Bronchial epithelial cell (primary cell): ENCODE results near the gene GPR156. TPM values are rescaled to one million over a fixed set of nuclear protein-coding genes. Genes with fewer than 3 reads are reported as not detected.

ENCODE experiments used
- DNase-seq: peaks from one replicate; pipeline ENCODE4 v3.0.0-alpha.2; 2010; ENCODE audit warnings: low read depth
- FAIRE-seq: peaks from 2 replicates; lab custom pipeline; 2011; peaks lifted over from hg19 to GRCh38; lab: Jason Lieb, UNC
- H3K27me3 ChIP-seq: 2 replicates; pipeline ENCODE4 v1.5.1; 2011; ENCODE audit warnings: low read length; ENCODE audit not compliant: control insufficient read depth, insufficient read depth
- H3K36me3 ChIP-seq: 2 replicates; pipeline ENCODE4 v1.5.1; 2011; ENCODE audit warnings: low read length; ENCODE audit not compliant: control insufficient read depth, insufficient read depth
- H3K4me3 ChIP-seq: 2 replicates; pipeline ENCODE4 v1.5.1; 2011; ENCODE audit warnings: mild to moderate bottlenecking, low read depth, low read length, control low read depth
- total RNA-seq: library from RNA; depleted of rRNA; stranded (reverse); fragments of >200 nt; gene quantifications from 2 replicates; pipeline ENCODE4 v1.2.1, GENCODE V29; 2014
- TF ChIP-seq, protein P1 (sequence below): IDR thresholded peaks from 2 replicates; pipeline ENCODE4 v1.5.1; 2011; ENCODE audit warnings: mild to moderate bottlenecking, moderate library complexity, low read length, control low read depth, inconsistent platforms; ENCODE audit not compliant: insufficient read depth, severe bottlenecking

The GPR156 gene
- total RNA-seq, 1 donor from 2014 or later, result under 0.01 TPM

- no peak for FAIRE-seq
- no peak overlapping the region for H3K4me3 ChIP-seq
- no peaks in the 10 kb centered on the region for H3K36me3 ChIP-seq
- TF ChIP-seq, protein P1, sequence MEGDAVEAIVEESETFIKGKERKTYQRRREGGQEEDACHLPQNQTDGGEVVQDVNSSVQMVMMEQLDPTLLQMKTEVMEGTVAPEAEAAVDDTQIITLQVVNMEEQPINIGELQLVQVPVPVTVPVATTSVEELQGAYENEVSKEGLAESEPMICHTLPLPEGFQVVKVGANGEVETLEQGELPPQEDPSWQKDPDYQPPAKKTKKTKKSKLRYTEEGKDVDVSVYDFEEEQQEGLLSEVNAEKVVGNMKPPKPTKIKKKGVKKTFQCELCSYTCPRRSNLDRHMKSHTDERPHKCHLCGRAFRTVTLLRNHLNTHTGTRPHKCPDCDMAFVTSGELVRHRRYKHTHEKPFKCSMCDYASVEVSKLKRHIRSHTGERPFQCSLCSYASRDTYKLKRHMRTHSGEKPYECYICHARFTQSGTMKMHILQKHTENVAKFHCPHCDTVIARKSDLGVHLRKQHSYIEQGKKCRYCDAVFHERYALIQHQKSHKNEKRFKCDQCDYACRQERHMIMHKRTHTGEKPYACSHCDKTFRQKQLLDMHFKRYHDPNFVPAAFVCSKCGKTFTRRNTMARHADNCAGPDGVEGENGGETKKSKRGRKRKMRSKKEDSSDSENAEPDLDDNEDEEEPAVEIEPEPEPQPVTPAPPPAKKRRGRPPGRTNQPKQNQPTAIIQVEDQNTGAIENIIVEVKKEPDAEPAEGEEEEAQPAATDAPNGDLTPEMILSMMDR, result no peak
- H3K27me3 ChIP-seq, result peaks cover 2% of the 10 kb centered on the region
- no peak for DNase-seq
Measured at GRCh38 chr3:120281261-120281660, 3.8 kb downstream of the GPR156 start.

- no peak for FAIRE-seq
- TF ChIP-seq, protein P1, result no peak
- Histone ChIP-seq H3K36me3 (no peaks in the 10 kb centered on the region), H3K27me3 (peaks cover 2% of the 10 kb centered on the region), H3K4me3 (no peak overlapping the region)
- DNase-seq, result no peak
Measured at GRCh38 chr3:120280566-120280965, 4.5 kb downstream of the GPR156 start.

DNA sequence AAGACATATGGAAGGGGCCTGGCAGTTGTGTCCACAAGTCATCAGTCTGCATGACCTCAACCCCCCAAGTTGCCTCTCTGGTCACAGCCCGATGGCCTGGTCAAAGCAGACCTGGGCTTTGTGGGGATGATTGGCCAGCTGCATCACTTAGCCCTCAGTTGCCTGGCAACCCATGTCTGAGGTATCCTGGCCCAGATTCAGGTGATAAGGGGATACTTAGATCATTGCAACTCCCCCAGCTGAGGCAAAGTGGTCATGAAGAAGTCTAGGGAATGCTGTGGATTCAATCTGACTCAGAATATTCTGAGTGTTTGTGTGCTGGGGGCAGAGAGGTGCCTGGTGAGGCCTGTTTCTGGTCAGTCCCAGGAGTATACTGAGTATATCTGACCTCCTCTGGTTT is 5.0 kb downstream of the GPR156 start:
- H3K36me3 ChIP-seq, result no peaks in the 10 kb centered on the region
- peak; percentile 55 for FAIRE-seq
- no peak overlapping the region for H3K4me3 ChIP-seq
- no peak for DNase-seq
- TF ChIP-seq, protein P1, result no peak
- H3K27me3 ChIP-seq, result peaks cover 2% of the 10 kb centered on the region

DNA sequence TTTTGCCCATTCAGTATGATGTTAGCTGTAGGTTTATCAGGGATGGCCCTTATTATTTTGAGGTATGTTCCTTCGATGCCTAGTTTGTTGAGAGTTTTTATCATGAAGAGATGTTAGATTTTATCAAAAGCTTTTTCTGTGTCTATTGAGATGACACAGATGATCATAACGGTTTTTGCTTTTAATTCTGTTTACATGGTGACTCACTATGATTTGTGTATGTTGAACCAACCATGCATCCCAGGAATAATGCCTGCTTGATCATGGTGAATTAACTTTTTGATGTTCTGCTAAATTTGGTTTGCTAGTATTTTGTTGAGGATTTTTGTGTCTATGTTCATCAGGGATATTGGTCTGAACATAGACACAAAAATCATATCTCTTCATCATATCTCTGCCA is 8.3 kb downstream of the GPR156 start:
- no peak for DNase-seq
- TF ChIP-seq, protein P1, result no peak
- FAIRE-seq, result no peak
- Histone ChIP-seq H3K27me3 (no peaks in the 10 kb centered on the region), H3K4me3 (no peak overlapping the region), H3K36me3 (no peaks in the 10 kb centered on the region)

DNA sequence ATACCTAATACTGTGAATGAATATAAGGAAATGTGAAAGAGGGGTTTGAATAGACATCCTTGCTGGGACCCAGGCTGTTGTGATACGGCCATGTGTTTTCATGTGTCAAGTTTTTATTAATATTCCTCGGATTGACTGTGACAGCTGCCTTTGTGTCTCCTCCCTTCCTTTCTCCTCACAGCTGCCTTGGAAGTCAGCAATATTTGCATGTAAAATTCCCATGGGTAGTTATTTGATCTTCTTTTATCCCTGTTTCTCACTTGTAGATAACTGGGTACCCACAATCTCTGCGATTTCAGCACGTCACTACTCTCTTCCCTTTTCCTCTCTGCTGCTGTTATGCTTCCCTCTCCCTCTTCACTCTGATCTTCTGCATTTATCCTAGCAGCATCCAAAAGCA is 9.4 kb downstream of the GPR156 start:
- Histone ChIP-seq H3K4me3 (no peak overlapping the region), H3K27me3 (no peaks in the 10 kb centered on the region), H3K36me3 (no peaks in the 10 kb centered on the region)
- FAIRE-seq (no peak), DNase-seq (no peak)
- TF ChIP-seq, protein P1, result no peak

DNA sequence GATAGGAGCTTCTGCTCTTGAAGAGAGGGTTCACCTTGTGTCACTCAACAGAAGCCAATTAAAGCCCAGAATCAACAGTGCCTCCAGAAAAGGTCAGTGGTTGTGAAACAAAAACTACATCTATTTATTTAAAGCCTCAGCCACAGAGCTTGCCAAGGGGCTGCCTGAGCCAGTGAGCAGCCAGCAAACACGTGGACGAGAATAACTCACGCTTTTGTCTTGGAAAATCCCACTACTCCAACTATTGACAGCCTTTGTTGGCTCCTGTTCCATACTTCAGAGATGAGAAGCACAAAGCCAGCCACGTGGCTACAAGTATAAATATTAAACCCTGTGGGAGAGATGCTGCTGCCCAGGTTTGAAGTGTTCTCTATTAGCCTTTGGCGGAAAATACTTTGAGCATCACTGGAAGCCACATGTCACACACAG is 10.3 kb downstream of the GPR156 start:
- DNase-seq (no peak), FAIRE-seq (no peak)
- no peaks in the 10 kb centered on the region for H3K36me3 ChIP-seq
- H3K27me3 ChIP-seq, result peaks cover 2% of the 10 kb centered on the region
- no peak overlapping the region for H3K4me3 ChIP-seq
- TF ChIP-seq, protein P1, result no peak
